Epithelial cell of proximal tubule (primary cell): ENCODE data around the gene PFN3. TPM values are rescaled to one million over a fixed set of nuclear protein-coding genes. Genes with fewer than 3 reads are reported as not detected.

Experiments used
- DNase-seq: peaks from one replicate; pipeline ENCODE4 v3.0.0-alpha.2; 2011; ENCODE audit warnings: low read depth
- H3K4me3 ChIP-seq: 2 replicates; pipeline ENCODE4 v1.5.1; 2011; ENCODE audit warnings: low read depth, mild to moderate bottlenecking, low read length
- total RNA-seq: library from RNA; depleted of rRNA; stranded (reverse); fragments of >200 nt; gene quantifications from 2 replicates; pipeline ENCODE4 v1.2.3, GENCODE V29; 2015
- TF ChIP-seq, protein P1 (sequence below): conservative IDR thresholded peaks from 2 replicates; pipeline ENCODE4 v1.5.1; 2012; ENCODE audit warnings: low read depth, mild to moderate bottlenecking, low read length

Gene PFN3
- total RNA-seq, 1 donor from 2014 or later: not detected

DNA sequence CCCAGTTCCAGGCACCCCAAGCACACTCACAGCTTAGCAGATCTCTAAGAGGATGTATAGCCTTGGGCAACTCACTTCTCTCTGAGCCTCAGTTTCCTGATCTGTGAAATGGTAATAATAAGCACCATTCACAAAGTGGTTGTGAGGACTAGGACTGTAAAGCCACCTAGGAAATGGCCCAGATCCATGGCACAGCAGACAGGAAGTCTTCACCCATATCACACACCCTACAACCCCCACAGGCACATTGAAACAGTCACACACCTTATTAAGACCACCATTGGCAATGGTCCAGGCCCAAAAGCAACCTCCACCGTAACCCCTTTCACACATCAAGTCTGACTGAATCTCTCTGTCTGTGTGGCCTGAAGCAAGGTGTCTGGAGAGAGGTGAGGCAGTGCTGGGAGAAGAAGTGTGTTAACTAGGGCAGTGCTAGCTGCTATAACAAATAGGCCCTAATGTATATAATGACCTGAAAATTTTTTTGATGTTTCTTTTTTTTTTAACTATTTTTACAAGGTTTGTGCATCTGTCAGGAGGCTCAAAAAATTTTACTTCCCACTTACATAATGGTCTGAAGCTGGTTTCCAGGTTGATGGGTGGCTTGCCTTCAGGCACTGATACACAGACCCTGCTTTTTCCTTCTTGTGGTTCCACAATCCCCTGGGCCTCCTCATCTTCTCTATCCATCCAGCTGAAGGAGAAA is 45.1 kb downstream of the PFN3 start:
- no peak overlapping the region for H3K4me3 ChIP-seq
- DNase-seq: no peak
- TF ChIP-seq, protein P1, sequence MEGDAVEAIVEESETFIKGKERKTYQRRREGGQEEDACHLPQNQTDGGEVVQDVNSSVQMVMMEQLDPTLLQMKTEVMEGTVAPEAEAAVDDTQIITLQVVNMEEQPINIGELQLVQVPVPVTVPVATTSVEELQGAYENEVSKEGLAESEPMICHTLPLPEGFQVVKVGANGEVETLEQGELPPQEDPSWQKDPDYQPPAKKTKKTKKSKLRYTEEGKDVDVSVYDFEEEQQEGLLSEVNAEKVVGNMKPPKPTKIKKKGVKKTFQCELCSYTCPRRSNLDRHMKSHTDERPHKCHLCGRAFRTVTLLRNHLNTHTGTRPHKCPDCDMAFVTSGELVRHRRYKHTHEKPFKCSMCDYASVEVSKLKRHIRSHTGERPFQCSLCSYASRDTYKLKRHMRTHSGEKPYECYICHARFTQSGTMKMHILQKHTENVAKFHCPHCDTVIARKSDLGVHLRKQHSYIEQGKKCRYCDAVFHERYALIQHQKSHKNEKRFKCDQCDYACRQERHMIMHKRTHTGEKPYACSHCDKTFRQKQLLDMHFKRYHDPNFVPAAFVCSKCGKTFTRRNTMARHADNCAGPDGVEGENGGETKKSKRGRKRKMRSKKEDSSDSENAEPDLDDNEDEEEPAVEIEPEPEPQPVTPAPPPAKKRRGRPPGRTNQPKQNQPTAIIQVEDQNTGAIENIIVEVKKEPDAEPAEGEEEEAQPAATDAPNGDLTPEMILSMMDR: no peak

DNA sequence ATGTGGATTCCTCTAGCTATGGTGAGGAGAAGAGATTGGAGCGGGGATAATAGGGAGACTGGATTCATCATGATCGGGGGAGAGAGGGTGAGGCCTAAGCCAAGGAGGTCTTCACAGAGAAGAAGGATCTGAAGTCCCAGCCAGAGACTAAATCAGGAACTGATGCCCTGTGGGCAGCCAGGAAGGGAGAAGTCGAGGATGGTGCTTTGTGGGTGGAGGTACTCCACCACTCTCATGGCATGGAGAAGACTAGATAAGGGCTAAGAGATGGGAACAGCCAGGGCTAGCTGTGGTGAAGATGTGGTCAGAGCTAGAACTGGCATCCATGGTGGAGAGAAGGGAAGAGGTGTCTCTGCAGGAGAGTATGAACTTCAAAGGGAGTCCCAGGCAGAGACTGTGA is 45.8 kb downstream of the PFN3 start:
- no peak overlapping the region for H3K4me3 ChIP-seq
- DNase-seq: no peak
- TF ChIP-seq, protein P1: no peak

DNA sequence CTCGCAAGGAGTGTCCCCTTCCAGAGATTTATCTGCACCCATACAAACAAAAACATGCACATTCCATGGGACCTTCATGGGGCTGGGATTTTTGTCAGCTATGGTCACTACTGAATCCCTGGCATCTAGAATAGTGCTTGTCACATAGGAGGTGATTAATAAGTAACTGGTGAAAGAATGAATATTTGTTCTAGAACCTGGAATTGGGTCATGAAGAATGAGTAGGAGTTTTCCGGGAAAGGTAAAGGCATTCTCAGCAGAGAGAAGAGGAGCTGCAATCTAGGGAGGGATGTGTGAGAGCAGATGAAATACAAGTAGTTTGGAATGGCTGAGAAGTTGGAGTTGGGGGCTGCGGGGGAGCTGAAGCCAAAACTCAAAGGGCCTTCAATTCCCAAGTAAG is 46.2 kb downstream of the PFN3 start:
- H3K4me3 ChIP-seq: no peak overlapping the region
- no peak for DNase-seq
- TF ChIP-seq, protein P1: no peak

DNA sequence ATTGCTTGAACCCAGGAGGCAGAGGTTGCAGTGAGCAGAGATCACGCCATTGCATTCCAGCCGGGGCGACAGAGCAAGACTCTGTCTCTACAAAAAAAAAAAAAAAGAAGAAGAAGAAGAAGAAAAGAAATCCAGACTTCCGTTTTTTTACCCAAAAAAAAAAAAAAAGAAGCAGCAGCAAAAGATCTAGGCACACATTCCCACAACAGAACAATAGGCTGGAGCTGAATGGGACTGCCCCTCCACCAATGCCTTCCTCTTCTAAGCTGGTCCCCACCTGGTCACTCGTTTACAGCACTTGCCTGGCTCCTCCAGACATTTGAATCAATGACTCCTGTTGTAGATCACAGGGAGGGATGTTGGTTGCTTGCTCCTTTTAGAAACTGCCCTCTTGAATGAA is 47.4 kb downstream of the PFN3 start:
- H3K4me3 ChIP-seq: no peak overlapping the region
- DNase-seq: no peak
- TF ChIP-seq, protein P1: no peak

DNA sequence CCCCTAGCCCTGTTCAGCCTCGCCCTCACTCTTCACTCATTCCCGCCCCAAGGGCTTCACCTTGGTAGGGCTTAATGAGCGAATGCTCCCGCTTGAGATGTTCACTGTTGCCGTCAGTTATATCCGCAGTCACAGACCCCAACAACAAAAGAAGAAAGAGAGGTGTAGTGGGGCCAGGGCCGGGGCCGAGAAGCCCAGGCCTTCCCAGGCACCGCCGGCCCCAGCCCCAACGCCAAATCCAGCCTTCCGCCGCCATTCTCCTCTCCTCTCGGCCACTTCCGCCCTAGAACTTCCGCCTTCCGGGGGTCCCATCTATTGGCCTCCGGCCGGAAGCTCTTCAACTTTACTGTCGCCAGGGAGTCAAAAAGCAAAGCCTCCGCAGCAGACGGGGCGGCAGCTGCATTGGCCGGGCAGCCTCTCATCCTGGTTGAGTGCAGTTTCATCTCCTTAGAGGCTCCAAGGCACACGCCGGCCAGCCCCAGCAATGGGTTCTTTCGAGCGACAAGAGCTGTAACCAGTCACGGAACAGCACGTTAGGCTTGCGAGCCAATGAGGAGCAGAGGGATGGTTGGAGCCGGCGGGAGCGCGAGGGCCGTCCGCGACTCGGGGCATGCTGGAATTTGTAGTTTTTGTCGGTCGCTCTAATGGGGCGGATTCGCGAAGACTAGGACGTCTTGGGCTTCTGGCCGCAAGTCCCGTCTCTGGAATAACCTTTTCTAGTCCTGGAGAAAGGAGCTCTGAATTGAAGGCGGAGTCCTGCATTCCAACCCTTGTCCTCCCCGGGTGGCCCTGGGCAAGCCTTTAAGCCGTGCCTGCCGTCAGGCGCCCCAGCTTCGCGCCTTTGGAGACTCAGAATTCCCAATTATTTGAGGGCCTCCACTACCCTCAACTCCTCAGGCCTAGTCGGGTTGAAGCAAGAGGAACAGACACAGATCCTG is 48.8 kb downstream of the PFN3 start, which contains the start of gene LMAN2:
Gene LMAN2, minus strand, starts transcription at position 277 of the 938 bp plus-strand sequence. Its CDS starts 21 bp downstream, at position 256.
- H3K4me3 ChIP-seq: peak within 1 kb of the TSS; percentile 74
- TF ChIP-seq, protein P1: no peak

DNA sequence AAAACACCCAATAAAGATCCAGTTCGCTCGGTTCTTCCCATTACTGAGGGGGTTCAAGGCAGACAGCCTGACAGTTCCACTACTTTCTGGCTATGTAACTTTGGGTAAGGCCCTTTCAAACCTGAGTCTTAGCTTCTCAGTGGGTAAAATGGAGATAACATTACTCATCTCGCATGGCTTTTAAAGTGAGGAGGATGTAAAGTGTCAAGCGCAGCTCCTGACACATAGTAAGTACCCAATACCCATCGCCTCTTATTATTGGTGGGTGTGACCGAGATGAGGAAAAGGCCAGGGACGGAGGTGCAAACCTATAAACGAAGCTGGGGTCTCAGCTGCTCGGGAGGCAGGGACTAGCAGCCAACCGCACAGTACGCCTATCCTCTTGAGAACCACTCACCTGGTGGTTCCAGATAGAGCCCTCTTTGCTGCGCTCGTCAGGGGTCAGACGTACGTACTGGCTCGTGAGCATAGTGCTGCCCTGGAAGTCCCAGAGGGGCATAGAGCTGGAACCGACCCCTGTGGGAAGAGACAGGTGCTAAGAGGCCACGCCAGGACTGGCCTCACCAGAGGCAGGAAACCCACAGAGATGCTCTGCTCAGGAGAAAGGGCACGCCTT is 49.6 kb downstream of the PFN3 start:
- peak overlapping the region; percentile 74 for H3K4me3 ChIP-seq
- DNase-seq: no peak
- TF ChIP-seq, protein P1: no peak

More for the DNA sequence above, 48.8 kb downstream of the PFN3 start, which contains the start of gene LMAN2:
- DNase-seq: peak; percentile 66

Other genes with a start within 250 kb of the PFN3 start
- gene RAB24, start 96.9 kb downstream of the PFN3 start, total RNA-seq: 16.7 and 22.4 TPM in 2 replicates
- gene PRELID1, start 96.9 kb downstream of the PFN3 start, total RNA-seq: 150 and 273 TPM in 2 replicates
- gene MXD3, start 88.8 kb downstream of the PFN3 start, total RNA-seq: 41.9 and 42.7 TPM in 2 replicates
- 252 and 266 TPM in 2 replicates for gene LMAN2, start 49.0 kb downstream of the PFN3 start, total RNA-seq
- 17.1 and 19.6 TPM in 2 replicates for gene RGS14, start 42.7 kb downstream of the PFN3 start, total RNA-seq
- not detected in 2 replicates for gene SLC34A1, start 16.2 kb downstream of the PFN3 start, total RNA-seq
- 9.2 and 12.9 TPM in 2 replicates for gene F12, start 8.9 kb upstream of the PFN3 start, total RNA-seq
- 66.5 and 95.8 TPM in 2 replicates for gene GRK6, start 26.0 kb upstream of the PFN3 start, total RNA-seq
- gene PRR7, start 46.2 kb upstream of the PFN3 start, total RNA-seq: 28.4 and 30.9 TPM in 2 replicates
- gene DBN1, start 73.0 kb upstream of the PFN3 start, total RNA-seq: 430 and 471 TPM in 2 replicates
- 286 and 420 TPM in 2 replicates for gene PDLIM7, start 96.9 kb upstream of the PFN3 start, total RNA-seq
- gene DOK3, start 109.2 kb upstream of the PFN3 start, total RNA-seq: 0.36 and 1.5 TPM in 2 replicates
- gene DDX41, start 116.3 kb upstream of the PFN3 start, total RNA-seq: 162 and 174 TPM in 2 replicates
- gene FAM193B, start 153.9 kb upstream of the PFN3 start, total RNA-seq: 22.4 and 36.4 TPM in 2 replicates
- 92.0 and 102 TPM in 2 replicates for gene TMED9, start 191.5 kb upstream of the PFN3 start, total RNA-seq
- gene B4GALT7, start 199.5 kb upstream of the PFN3 start, total RNA-seq: 31.5 and 36.8 TPM in 2 replicates